ENCODE results near the gene OR2B6.

DNA sequence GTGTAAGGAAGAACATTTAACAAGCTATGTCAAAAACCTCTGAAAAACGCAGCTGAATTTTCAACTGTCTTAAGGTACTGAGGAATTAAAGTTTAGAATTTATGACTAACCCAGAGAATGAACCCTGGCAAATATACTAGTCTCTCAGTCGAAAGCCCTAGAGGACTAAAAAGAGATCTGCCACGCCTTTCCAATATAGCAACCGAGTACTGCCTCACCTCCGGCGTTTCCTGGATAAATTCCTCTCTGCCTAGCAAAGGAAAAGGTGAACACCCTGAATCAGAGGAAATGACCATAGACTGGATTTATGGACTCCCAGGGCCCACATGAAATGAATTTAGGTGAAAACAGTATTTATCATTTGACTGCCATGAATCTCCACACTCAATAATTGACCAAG lies 32.9 kb upstream of the OR2B6 start:
- TF ChIP-seq, protein P1, sequence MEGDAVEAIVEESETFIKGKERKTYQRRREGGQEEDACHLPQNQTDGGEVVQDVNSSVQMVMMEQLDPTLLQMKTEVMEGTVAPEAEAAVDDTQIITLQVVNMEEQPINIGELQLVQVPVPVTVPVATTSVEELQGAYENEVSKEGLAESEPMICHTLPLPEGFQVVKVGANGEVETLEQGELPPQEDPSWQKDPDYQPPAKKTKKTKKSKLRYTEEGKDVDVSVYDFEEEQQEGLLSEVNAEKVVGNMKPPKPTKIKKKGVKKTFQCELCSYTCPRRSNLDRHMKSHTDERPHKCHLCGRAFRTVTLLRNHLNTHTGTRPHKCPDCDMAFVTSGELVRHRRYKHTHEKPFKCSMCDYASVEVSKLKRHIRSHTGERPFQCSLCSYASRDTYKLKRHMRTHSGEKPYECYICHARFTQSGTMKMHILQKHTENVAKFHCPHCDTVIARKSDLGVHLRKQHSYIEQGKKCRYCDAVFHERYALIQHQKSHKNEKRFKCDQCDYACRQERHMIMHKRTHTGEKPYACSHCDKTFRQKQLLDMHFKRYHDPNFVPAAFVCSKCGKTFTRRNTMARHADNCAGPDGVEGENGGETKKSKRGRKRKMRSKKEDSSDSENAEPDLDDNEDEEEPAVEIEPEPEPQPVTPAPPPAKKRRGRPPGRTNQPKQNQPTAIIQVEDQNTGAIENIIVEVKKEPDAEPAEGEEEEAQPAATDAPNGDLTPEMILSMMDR (IDR thresholded peaks at IDR 0.05; ENCODE audit: insufficient read depth, low read depth, low read length) = no peak
- no peak for TF ChIP-seq EZH2 (IDR thresholded peaks at IDR 0.05; ENCODE audit: insufficient read depth, low read length)
